ENCODE results near the gene BHMT. TPM values are rescaled to one million over a fixed set of nuclear protein-coding genes. Genes with fewer than 3 reads are reported as not detected.

BHMT gene
- total and polyA plus RNA-seq, 2 experiments from 2014 or later = 2.6 to 4.2 TPM

- TF ChIP-seq REST (IDR thresholded peaks at IDR 0.05; ENCODE audit: unreplicated experiment) (no peak), STAT1 (IDR thresholded peaks at IDR 0.05; ENCODE audit: unreplicated experiment) (no peak), EZH2phosphoT487 (IDR thresholded peaks at IDR 0.05; ENCODE audit: unreplicated experiment) (no peak)
Measured at GRCh38 chr5:79122973-79123372, 11.4 kb downstream of the BHMT start (continued).

- Histone ChIP-seq H3K9me2 (ENCODE audit: insufficient read depth) (no peaks in the 10 kb centered on the region), H3K4me1 (ENCODE audit: insufficient read depth) (no peaks in the 10 kb centered on the region), H3K36me3 (ENCODE audit: insufficient read depth) (no peaks in the 10 kb centered on the region), H3K4me3 (no peak overlapping the region), H3K4me2 (no peak overlapping the region), H3K27me3 (ENCODE audit: insufficient read depth) (no peaks in the 10 kb centered on the region), H3K27ac (ENCODE audit: low read depth) (no peak overlapping the region), H3K79me2 (replicated peaks; ENCODE audit: insufficient read depth) (no peaks in the 10 kb centered on the region), H2AFZ (no peak overlapping the region), H3F3A (replicated peaks; ENCODE audit: low read depth) (no peaks in the 10 kb centered on the region), H4K20me1 (replicated peaks; ENCODE audit: insufficient read depth) (no peaks in the 10 kb centered on the region)
- DNase-seq (ENCODE audit: low spot score) (no peak), ATAC-seq (no peak)
- H3K27me3 Mint-ChIP-seq (ENCODE audit: insufficient read depth, low read depth, poor library complexity) = no peaks in the 10 kb centered on the region
- no peaks in the 10 kb centered on the region for H3K9me3 Mint-ChIP-seq
- H3K36me3 Mint-ChIP-seq (ENCODE audit: low read depth) = no peaks in the 10 kb centered on the region
- no peaks in the 10 kb centered on the region for H3K4me1 Mint-ChIP-seq
- no peak overlapping the region for H3K27ac Mint-ChIP-seq
- H3K4me3 Mint-ChIP-seq = no peak overlapping the region
- TF ChIP-seq EZH2 (IDR thresholded peaks at IDR 0.05; ENCODE audit: low read depth, unreplicated experiment) (no peak), ZNF462 (CRISPR knock-in tag; IDR thresholded peaks at IDR 0.05) (no peak), EZH2phosphoT487 (IDR thresholded peaks at IDR 0.05; ENCODE audit: unreplicated experiment) (no peak), ZNF331 (CRISPR knock-in tag; IDR thresholded peaks at IDR 0.05; ENCODE audit: low read depth) (no peak), JUNB (IDR thresholded peaks at IDR 0.05; ENCODE audit: unreplicated experiment) (no peak), REST (IDR thresholded peaks at IDR 0.05; ENCODE audit: unreplicated experiment) (no peak), CTCF (conservative IDR thresholded peaks at IDR 0.05; ENCODE audit: low read depth in 2 of 2) (no peak)
Measured at GRCh38 chr5:79124607-79125006, 13.0 kb downstream of the BHMT start.

Measured in GM23338 (cell line).